Pulmonary artery endothelial cell (primary cell): Measurements from ENCODE around the gene RBCK1. TPM values are rescaled to one million over a fixed set of nuclear protein-coding genes. Genes with fewer than 3 reads are reported as not detected.

Experiments used
- DNase-seq: peaks from one replicate; pipeline ENCODE4 v3.0.0-alpha.2; 2011; ENCODE audit warnings: low read depth, low spot score
- total RNA-seq: library from RNA; depleted of rRNA; stranded (reverse); fragments of >200 nt; gene quantifications from 2 replicates; pipeline ENCODE4 v1.2.3, GENCODE V29; 2014

Gene RBCK1
- total RNA-seq, 1 donor from 2014 or later = 74.6 TPM

GRCh38 chr20:397432-398237 lies 10.5 kb upstream of the RBCK1 start:
- DNase-seq = no peak

GRCh38 chr20:399182-399707 lies 8.9 kb upstream of the RBCK1 start:
- no peak for DNase-seq

DNA sequence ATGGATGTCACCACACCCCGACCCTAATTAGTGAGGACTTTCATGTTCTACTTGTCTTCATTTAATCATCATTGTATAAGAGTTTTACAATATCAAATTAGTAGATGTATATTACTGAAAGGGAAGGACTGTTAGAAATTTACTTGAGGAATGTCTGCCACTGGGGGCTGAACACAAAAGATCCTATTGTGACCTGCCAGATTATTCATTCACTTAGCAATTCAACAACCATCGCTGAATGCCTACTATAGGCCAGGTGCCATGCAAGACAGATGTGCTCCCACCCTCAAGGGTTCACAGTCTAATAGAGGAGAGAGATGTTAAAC lies 8.0 kb upstream of the RBCK1 start:
- DNase-seq = no peak

DNA sequence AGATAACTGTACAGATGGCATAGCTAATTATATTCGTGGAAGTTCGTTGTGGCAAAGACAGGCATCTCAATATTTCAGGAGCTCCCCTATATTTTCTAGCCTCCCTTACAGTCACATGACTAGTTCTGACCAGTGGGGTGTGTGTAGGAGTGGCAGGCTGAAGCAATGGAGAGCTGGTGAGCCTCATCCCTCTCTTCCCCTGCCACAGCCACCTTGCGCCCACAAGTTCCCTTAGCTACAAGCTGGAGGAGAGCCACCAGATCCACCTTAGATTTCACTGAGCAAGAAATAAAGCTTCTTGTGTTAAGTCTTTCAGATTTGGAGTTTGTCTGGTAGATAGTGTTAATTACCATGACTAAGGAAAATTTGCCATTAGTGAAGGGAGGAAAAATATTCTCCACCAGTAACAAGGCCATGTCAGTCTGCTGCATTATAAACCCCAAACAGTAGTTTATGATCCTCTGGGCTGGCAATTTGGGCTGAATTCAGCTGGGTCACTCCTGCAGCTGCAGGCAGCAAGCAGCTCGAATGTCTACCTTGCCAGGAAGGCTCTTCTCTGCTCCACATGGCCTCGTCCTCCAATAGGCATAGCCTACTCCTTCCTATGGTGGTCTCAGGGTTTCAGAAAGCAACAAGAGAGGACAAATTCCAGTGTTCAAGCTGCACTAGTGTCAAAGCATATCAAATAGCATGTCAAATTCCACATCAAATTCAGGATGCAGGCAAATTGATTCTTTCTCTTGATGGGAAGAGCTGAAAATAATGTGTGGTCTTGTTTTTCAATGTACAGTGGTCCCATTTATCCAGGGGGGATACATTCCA lies 7.4 kb upstream of the RBCK1 start:
- DNase-seq = no peak

GRCh38 chr20:401682-402495 lies 6.2 kb upstream of the RBCK1 start:
- no peak for DNase-seq

GRCh38 chr20:402496-402885 lies 5.6 kb upstream of the RBCK1 start:
- DNase-seq = no peak

GRCh38 chr20:402898-403581 lies 5.1 kb upstream of the RBCK1 start:
- DNase-seq = no peak

DNA sequence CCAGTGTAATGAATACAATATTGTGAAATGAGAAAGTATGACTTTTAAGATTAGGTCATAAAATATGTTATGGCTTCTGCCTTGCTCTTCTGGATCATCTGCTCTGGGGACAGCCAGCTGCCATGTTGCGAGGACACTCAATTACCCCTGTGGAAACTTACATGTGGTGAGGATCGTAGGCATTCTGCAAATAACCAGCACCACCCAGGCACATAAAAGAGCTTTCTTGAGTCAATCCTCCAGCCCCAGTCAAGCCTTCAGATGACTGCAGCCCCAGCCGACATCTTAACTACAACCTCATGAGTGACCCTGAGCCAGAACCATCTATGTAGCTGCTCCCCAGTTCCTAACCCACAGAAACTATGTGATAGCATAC lies 4.5 kb upstream of the RBCK1 start:
- DNase-seq = no peak

- DNase-seq = no peak
Measured at GRCh38 chr20:404088-404487, 4.0 kb upstream of the RBCK1 start.

DNA sequence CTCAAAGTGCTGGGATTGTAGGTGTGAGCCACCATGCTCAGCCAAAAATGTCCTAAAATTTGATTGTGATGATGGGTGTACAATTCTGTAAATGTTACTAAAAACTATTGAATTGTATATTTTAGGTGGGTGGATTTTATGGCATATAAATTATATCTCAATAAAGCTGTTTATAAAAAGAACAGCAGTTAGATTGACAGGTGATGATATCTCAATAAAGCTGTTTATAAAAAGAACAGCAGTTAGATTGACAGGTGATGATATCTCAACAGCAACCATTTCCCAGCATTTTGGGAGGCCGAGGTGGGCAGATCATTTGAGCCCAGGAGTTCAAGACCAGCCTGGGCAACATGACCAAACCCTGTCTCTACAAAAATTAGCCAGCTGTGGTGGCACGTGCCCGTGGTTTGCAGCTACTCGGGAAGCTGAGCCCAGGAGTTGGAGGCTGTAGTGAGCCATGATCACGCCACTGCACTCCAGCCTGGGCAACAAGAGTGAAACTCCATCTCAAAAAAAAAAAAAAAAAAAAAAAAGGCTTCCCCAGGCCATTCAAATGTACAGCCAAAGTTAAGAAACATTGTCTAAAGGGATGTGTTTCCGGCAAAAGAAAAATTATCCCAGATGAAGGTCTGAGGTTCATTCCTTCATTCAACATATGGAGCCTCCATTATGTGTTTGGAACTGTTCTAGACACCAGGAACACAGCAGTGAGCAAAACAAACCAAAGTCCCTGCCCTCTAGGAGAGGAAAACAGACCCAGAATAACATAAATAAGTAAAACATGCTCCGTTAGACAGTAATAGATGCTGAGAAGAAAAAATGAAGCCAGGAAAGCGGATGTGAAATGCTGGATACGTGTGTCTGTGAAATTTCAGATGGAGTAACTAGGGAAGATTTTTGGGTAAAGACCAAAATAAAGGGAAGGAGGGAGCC lies 1.6 kb upstream of the RBCK1 start:
- no peak for DNase-seq

DNA sequence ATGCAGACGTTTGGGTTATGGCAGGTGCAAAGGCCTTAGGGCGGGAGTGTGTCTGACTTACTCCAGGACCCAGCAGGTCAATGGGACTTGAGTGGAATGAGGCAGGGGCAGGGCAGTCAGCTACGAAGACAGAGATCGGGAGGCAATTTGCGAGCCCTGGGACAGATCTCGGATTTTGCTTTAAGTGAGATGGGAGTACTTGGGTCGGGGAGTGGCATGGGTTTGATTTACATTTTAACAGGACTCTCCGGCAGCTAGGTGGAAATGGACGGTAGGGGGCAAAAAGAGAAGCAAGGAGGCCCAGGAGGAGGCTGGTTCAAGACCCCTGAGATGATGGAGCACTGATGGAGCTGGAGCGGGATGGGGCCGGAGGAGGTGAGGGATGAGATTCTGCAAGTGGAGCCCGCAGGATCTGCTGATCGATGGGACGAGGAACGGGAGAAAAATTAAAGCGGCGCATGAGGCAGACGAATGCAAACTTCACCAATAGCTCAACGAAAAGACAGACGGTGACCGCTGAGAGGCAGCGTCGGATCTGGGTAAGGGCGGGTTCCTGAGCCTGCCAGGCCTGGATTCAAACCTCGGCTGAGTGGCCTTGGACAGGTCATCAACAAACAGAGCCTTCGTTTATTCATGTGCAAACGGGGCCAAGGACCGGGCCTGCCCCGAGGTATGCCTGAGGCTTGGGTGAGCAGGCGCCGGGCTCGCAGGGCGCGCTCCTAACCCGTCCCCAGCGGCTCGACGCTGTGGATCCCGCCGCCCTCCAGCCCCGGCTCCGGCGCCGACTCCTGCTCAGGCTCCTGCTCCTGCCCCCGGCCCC lies 756 bp upstream of the RBCK1 start:
- DNase-seq = peak; percentile 33

- no peak for DNase-seq
Measured at GRCh38 chr20:408843-409696, 971 bp downstream of the RBCK1 start.

DNA sequence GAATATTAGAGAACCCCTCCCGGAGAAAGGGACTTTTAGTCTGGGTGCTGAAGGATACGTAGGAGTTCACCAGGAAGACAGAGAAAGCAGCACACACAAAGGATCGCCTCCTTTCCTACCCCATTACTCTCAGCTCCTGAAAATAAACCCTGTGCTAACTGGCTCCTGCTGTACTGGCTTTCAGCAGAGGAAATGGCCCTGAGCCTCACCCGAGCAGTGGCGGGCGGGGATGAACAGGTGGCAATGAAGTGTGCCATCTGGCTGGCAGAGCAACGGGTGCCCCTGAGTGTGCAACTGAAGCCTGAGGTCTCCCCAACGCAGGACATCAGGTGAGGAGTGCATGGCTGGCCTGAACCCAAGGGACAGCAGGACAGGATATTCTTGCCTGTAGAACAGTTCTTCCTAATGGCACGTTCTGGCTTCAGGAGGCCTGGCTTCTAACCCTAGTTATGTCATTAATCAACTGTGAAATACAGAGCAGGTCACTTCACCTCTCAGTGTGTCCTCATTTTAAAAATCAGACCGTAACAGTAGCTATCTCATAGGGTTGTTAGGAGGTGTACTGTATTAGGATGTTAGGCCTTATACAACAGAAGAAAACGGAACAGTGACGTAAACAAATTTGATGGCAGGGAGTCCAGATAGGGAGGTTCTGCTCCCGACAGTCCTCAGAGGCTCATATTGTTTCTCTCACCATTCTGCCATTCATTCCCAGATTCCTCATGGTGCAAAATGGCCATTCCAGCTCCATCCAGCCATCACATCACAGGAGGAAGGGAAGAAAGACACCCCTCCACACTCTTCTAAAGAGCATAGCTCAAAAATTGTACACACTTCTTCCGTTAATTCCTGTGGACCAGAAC lies 1.8 kb downstream of the RBCK1 start:
- DNase-seq = no peak

GRCh38 chr20:412081-412480 lies 4.0 kb downstream of the RBCK1 start:
- no peak for DNase-seq

DNA sequence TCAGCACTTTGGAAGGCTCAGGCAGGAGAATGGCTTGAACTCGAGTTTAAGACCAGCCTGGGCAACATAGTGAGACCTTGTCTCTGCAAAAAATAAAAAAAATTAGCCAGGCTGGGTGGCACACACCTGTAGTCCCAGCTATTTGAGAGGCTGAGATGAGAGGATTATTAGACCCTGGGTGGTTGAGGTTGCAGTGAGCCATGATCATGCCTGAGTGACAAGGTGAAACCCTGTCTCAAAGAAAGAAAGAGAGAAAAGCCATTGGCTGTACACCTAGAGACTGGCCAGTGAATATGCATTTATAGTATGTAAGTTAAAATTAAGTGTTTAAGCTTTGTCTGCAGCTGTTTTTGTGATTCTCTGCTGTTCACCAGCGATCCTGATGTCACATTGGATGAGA lies 6.1 kb downstream of the RBCK1 start:
- DNase-seq = no peak

GRCh38 chr20:415820-416322 lies 7.8 kb downstream of the RBCK1 start:
- no peak for DNase-seq
